ENCODE measurements around the gene EVC2.

The EVC2 gene

GRCh38 chr4:5676763-5677162 lies 31.6 kb downstream of the EVC2 start:
- TF ChIP-seq CTCF (IDR thresholded peaks at IDR 0.05) (no peak), ZFX (IDR thresholded peaks at IDR 0.05; ENCODE audit: borderline replicate concordance) (no peak)
- no peak overlapping the region for H3K27ac ChIP-seq

GRCh38 chr4:5666741-5667140 lies 41.6 kb downstream of the EVC2 start:
- no peak overlapping the region for H3K27ac ChIP-seq
- TF ChIP-seq CTCF (IDR thresholded peaks at IDR 0.05) = no peak

- H3K27ac ChIP-seq = no peak overlapping the region
- no peak for TF ChIP-seq CTCF (IDR thresholded peaks at IDR 0.05)
- no peak for TF ChIP-seq ZFX (IDR thresholded peaks at IDR 0.05; ENCODE audit: borderline replicate concordance)
These were observed 43.6 kb downstream of the EVC2 start for GRCh38 chr4:5664778-5665177.

GRCh38 chr4:5662555-5662954 lies 45.8 kb downstream of the EVC2 start:
- TF ChIP-seq CTCF (IDR thresholded peaks at IDR 0.05) = no peak
- no peak overlapping the region for H3K27ac ChIP-seq

- TF ChIP-seq CTCF (IDR thresholded peaks at IDR 0.05) = no peak
- no peak for TF ChIP-seq ZFX (IDR thresholded peaks at IDR 0.05; ENCODE audit: borderline replicate concordance)
- no peak overlapping the region for H3K27ac ChIP-seq
These were observed 47.1 kb downstream of the EVC2 start for GRCh38 chr4:5661237-5661636.

- no peak overlapping the region for H3K27ac ChIP-seq
- no peak for TF ChIP-seq CTCF (IDR thresholded peaks at IDR 0.05)
- TF ChIP-seq ZFX (IDR thresholded peaks at IDR 0.05; ENCODE audit: borderline replicate concordance) = no peak
These were observed 48.2 kb downstream of the EVC2 start for GRCh38 chr4:5660185-5660584.

GRCh38 chr4:5658974-5659373 lies 49.4 kb downstream of the EVC2 start:
- no peak overlapping the region for H3K27ac ChIP-seq
- TF ChIP-seq ZFX (IDR thresholded peaks at IDR 0.05; ENCODE audit: borderline replicate concordance) (no peak), CTCF (IDR thresholded peaks at IDR 0.05) (no peak)

All from 22Rv1 (cell line).